OCI-M2 (cell line): ENCODE data around the gene TNFAIP2.
A peak's percentile ranks its signal among the peaks of the same experiment; 100 is the strongest.
"Not testable (repeated sequence)": the region's sequence is repeated elsewhere in the genome, so short reads cannot be mapped to it uniquely, and the experiment has no call there.

Experiments used
- DNase-seq: peaks from one replicate; lab custom pipeline; 2025; ENCODE audit not compliant: unreplicated experiment; lab: John Stamatoyannopoulos, UW

The TNFAIP2 gene

GRCh38 chr14:103155826-103156394 is 32.6 kb downstream of the TNFAIP2 start:
- no peak for DNase-seq

- no peak for DNase-seq
Observed at GRCh38 chr14:103156651-103157378, 33.6 kb downstream of the TNFAIP2 start.

- no peak for DNase-seq
Observed at GRCh38 chr14:103157969-103158368, 34.7 kb downstream of the TNFAIP2 start.

GRCh38 chr14:103158688-103159087 is 35.4 kb downstream of the TNFAIP2 start:
- DNase-seq = no peak

GRCh38 chr14:103160321-103161053 is 37.2 kb downstream of the TNFAIP2 start:
- no peak for DNase-seq

GRCh38 chr14:103161054-103161397 is 37.8 kb downstream of the TNFAIP2 start:
- no peak for DNase-seq

GRCh38 chr14:103163199-103163598 is 39.9 kb downstream of the TNFAIP2 start:
- no peak for DNase-seq

GRCh38 chr14:103164006-103164405 is 40.7 kb downstream of the TNFAIP2 start:
- DNase-seq = no peak

GRCh38 chr14:103164779-103165178 is 41.5 kb downstream of the TNFAIP2 start:
- DNase-seq = no peak

- no peak for DNase-seq
Observed at GRCh38 chr14:103165323-103165722, 42.1 kb downstream of the TNFAIP2 start.

- DNase-seq = no peak
Observed at GRCh38 chr14:103169954-103170353, 46.7 kb downstream of the TNFAIP2 start.

GRCh38 chr14:103171206-103171605 is 47.9 kb downstream of the TNFAIP2 start:
- DNase-seq = not testable (repeated sequence)

GRCh38 chr14:103172921-103173320 is 49.7 kb downstream of the TNFAIP2 start:
- DNase-seq = no peak

GRCh38 chr14:103173887-103174286 is 50.6 kb downstream of the TNFAIP2 start:
- not testable (repeated sequence) for DNase-seq

GRCh38 chr14:103176176-103176575 is 52.9 kb downstream of the TNFAIP2 start:
- peak; percentile 8 for DNase-seq

GRCh38 chr14:103177376-103177775 is 54.1 kb downstream of the TNFAIP2 start:
- no peak for DNase-seq

GRCh38 chr14:103178521-103178920 is 55.3 kb downstream of the TNFAIP2 start:
- no peak for DNase-seq

GRCh38 chr14:103179094-103179493 is 55.8 kb downstream of the TNFAIP2 start:
- no peak for DNase-seq

GRCh38 chr14:103180331-103180730 is 57.1 kb downstream of the TNFAIP2 start:
- no peak for DNase-seq

GRCh38 chr14:103184046-103184445 is 60.8 kb downstream of the TNFAIP2 start:
- DNase-seq = no peak

GRCh38 chr14:103185051-103186029 is 62.1 kb downstream of the TNFAIP2 start:
- peak; percentile 19 for DNase-seq
